Measurements from ENCODE around the gene SRCAP.

The SRCAP gene

GRCh38 chr16:30720086-30720485 is 21.1 kb downstream of the SRCAP start:
- no peak overlapping the region for H3K27ac ChIP-seq (ENCODE audit: insufficient read depth, low read length, poor library complexity, severe bottlenecking)
- H3K36me3 ChIP-seq (ENCODE audit: control insufficient read depth, insufficient read depth, low read length), result peaks cover 88% of the 10 kb centered on the region
- H3K4me3 ChIP-seq (ENCODE audit: insufficient read depth, low read depth, low read length, poor library complexity, severe bottlenecking), result no peak overlapping the region
- H3K9me3 ChIP-seq (ENCODE audit: control insufficient read depth, low read length), result no peaks in the 10 kb centered on the region
- DNase-seq, result no peak
- no peaks in the 10 kb centered on the region for H3K27me3 ChIP-seq (replicated peaks; ENCODE audit: control insufficient read depth, insufficient read depth, low read length, poor library complexity, severe bottlenecking)
- peaks cover 7% of the 10 kb centered on the region for H3K4me1 ChIP-seq (ENCODE audit: control insufficient read depth, insufficient read depth, low read length, poor library complexity, severe bottlenecking)

- H3K9me3 ChIP-seq (ENCODE audit: control insufficient read depth, low read length), result no peaks in the 10 kb centered on the region
- H3K4me3 ChIP-seq (ENCODE audit: insufficient read depth, low read depth, low read length, poor library complexity, severe bottlenecking), result no peak overlapping the region
- no peak for DNase-seq
- H3K36me3 ChIP-seq (ENCODE audit: control insufficient read depth, insufficient read depth, low read length), result peaks cover 92% of the 10 kb centered on the region
- H3K27ac ChIP-seq (ENCODE audit: insufficient read depth, low read length, poor library complexity, severe bottlenecking), result no peak overlapping the region
- H3K4me1 ChIP-seq (ENCODE audit: control insufficient read depth, insufficient read depth, low read length, poor library complexity, severe bottlenecking), result peaks cover 1% of the 10 kb centered on the region
- H3K27me3 ChIP-seq (replicated peaks; ENCODE audit: control insufficient read depth, insufficient read depth, low read length, poor library complexity, severe bottlenecking), result no peaks in the 10 kb centered on the region
Observed at GRCh38 chr16:30720694-30721093, 21.7 kb downstream of the SRCAP start.

DNA sequence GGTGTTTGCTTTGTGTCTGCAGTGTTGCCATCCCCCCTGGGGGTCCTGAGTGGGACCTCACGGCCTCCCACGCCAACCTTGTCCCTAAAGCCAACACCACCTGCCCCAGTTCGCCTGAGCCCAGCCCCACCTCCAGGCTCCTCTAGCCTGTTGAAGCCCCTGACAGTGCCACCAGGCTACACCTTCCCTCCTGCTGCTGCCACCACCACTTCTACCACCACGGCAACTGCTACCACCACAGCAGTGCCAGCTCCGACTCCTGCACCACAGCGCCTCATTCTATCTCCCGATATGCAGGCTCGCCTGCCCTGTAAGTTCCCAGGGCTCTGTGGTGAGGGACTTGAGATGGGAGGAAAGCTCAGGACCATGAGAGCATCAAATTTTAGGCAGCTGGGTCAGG is 22.2 kb downstream of the SRCAP start:
- no peak overlapping the region for H3K4me3 ChIP-seq (ENCODE audit: insufficient read depth, low read depth, low read length, poor library complexity, severe bottlenecking)
- H3K27ac ChIP-seq (ENCODE audit: insufficient read depth, low read length, poor library complexity, severe bottlenecking), result no peak overlapping the region
- no peaks in the 10 kb centered on the region for H3K9me3 ChIP-seq (ENCODE audit: control insufficient read depth, low read length)
- no peak for DNase-seq
- H3K27me3 ChIP-seq (replicated peaks; ENCODE audit: control insufficient read depth, insufficient read depth, low read length, poor library complexity, severe bottlenecking), result no peaks in the 10 kb centered on the region
- peaks cover 92% of the 10 kb centered on the region for H3K36me3 ChIP-seq (ENCODE audit: control insufficient read depth, insufficient read depth, low read length)
- H3K4me1 ChIP-seq (ENCODE audit: control insufficient read depth, insufficient read depth, low read length, poor library complexity, severe bottlenecking), result no peaks in the 10 kb centered on the region

DNA sequence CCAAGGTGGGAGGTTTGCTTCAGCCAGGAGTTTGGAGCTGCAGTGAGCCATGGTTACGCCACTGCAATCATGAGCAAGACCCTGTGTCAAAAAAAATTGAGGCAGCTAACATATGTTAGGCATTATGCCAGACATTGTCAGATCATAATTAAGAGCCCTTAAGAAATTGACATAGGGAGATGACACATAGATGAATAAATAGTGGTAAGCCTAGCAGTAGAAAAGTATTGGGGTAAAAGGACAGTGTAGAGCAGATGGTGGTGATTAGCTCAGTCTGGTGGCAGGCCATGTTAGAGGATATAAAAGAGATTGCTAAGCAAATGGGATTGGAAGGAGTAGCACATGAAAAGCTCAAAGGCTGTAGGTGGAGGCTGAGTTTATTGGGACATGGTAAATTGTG is 22.6 kb downstream of the SRCAP start:
- peaks cover 90% of the 10 kb centered on the region for H3K36me3 ChIP-seq (ENCODE audit: control insufficient read depth, insufficient read depth, low read length)
- H3K9me3 ChIP-seq (ENCODE audit: control insufficient read depth, low read length), result no peaks in the 10 kb centered on the region
- no peaks in the 10 kb centered on the region for H3K27me3 ChIP-seq (replicated peaks; ENCODE audit: control insufficient read depth, insufficient read depth, low read length, poor library complexity, severe bottlenecking)
- no peak for DNase-seq
- no peaks in the 10 kb centered on the region for H3K4me1 ChIP-seq (ENCODE audit: control insufficient read depth, insufficient read depth, low read length, poor library complexity, severe bottlenecking)
- no peak overlapping the region for H3K4me3 ChIP-seq (ENCODE audit: insufficient read depth, low read depth, low read length, poor library complexity, severe bottlenecking)
- H3K27ac ChIP-seq (ENCODE audit: insufficient read depth, low read length, poor library complexity, severe bottlenecking), result no peak overlapping the region

GRCh38 chr16:30722443-30722842 is 23.5 kb downstream of the SRCAP start:
- no peaks in the 10 kb centered on the region for H3K9me3 ChIP-seq (ENCODE audit: control insufficient read depth, low read length)
- no peak for DNase-seq
- no peak overlapping the region for H3K4me3 ChIP-seq (ENCODE audit: insufficient read depth, low read depth, low read length, poor library complexity, severe bottlenecking)
- no peak overlapping the region for H3K27ac ChIP-seq (ENCODE audit: insufficient read depth, low read length, poor library complexity, severe bottlenecking)
- peaks cover 82% of the 10 kb centered on the region for H3K36me3 ChIP-seq (ENCODE audit: control insufficient read depth, insufficient read depth, low read length)
- H3K27me3 ChIP-seq (replicated peaks; ENCODE audit: control insufficient read depth, insufficient read depth, low read length, poor library complexity, severe bottlenecking), result no peaks in the 10 kb centered on the region
- no peaks in the 10 kb centered on the region for H3K4me1 ChIP-seq (ENCODE audit: control insufficient read depth, insufficient read depth, low read length, poor library complexity, severe bottlenecking)

DNA sequence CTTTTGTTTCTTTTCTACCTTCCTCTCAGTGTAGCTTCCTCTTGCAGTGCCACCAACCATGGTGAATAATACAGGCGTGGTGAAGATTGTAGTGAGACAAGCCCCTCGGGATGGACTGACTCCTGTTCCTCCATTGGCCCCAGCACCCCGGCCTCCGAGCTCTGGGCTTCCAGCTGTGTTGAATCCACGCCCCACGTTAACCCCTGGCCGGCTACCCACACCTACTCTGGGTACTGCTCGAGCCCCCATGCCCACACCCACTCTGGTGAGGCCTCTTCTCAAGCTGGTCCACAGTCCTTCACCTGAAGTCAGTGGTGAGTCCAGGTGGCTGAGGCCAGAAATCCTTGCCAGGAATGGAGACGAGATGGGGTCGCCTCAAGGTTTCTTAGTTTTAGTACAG is 23.9 kb downstream of the SRCAP start:
- H3K27me3 ChIP-seq (replicated peaks; ENCODE audit: control insufficient read depth, insufficient read depth, low read length, poor library complexity, severe bottlenecking), result no peaks in the 10 kb centered on the region
- H3K36me3 ChIP-seq (ENCODE audit: control insufficient read depth, insufficient read depth, low read length), result peaks cover 77% of the 10 kb centered on the region
- no peaks in the 10 kb centered on the region for H3K4me1 ChIP-seq (ENCODE audit: control insufficient read depth, insufficient read depth, low read length, poor library complexity, severe bottlenecking)
- DNase-seq, result no peak
- H3K27ac ChIP-seq (ENCODE audit: insufficient read depth, low read length, poor library complexity, severe bottlenecking), result no peak overlapping the region
- no peaks in the 10 kb centered on the region for H3K9me3 ChIP-seq (ENCODE audit: control insufficient read depth, low read length)
- H3K4me3 ChIP-seq (ENCODE audit: insufficient read depth, low read depth, low read length, poor library complexity, severe bottlenecking), result no peak overlapping the region

DNA sequence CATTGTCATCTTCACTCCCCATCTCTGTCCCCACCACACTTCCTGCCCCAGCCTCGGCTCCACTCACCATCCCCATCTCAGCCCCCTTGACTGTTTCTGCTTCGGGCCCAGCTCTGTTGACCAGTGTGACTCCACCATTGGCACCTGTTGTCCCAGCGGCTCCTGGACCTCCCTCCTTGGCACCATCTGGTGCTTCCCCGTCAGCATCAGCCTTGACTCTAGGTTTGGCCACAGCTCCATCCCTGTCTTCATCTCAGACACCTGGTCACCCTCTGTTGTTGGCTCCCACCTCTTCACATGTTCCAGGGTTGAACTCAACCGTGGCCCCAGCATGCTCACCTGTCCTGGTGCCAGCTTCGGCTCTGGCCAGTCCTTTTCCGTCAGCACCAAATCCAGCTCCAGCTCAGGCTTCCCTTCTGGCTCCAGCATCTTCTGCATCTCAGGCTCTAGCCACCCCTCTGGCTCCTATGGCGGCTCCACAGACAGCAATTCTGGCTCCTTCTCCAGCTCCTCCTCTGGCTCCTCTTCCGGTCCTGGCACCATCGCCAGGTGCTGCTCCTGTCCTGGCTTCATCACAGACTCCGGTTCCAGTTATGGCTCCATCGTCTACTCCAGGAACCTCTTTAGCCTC is 24.9 kb downstream of the SRCAP start:
- Histone ChIP-seq H3K36me3 (ENCODE audit: control insufficient read depth, insufficient read depth, low read length) (peaks cover 72% of the 10 kb centered on the region), H3K4me3 (ENCODE audit: insufficient read depth, low read depth, low read length, poor library complexity, severe bottlenecking) (no peak overlapping the region), H3K4me1 (ENCODE audit: control insufficient read depth, insufficient read depth, low read length, poor library complexity, severe bottlenecking) (no peaks in the 10 kb centered on the region), H3K9me3 (ENCODE audit: control insufficient read depth, low read length) (no peaks in the 10 kb centered on the region), H3K27me3 (replicated peaks; ENCODE audit: control insufficient read depth, insufficient read depth, low read length, poor library complexity, severe bottlenecking) (no peaks in the 10 kb centered on the region), H3K27ac (ENCODE audit: insufficient read depth, low read length, poor library complexity, severe bottlenecking) (no peak overlapping the region)
- no peak for DNase-seq

- no peak for DNase-seq
- no peak overlapping the region for H3K4me3 ChIP-seq (ENCODE audit: insufficient read depth, low read depth, low read length, poor library complexity, severe bottlenecking)
- no peaks in the 10 kb centered on the region for H3K9me3 ChIP-seq (ENCODE audit: control insufficient read depth, low read length)
- peaks cover 75% of the 10 kb centered on the region for H3K36me3 ChIP-seq (ENCODE audit: control insufficient read depth, insufficient read depth, low read length)
- no peaks in the 10 kb centered on the region for H3K4me1 ChIP-seq (ENCODE audit: control insufficient read depth, insufficient read depth, low read length, poor library complexity, severe bottlenecking)
- H3K27me3 ChIP-seq (replicated peaks; ENCODE audit: control insufficient read depth, insufficient read depth, low read length, poor library complexity, severe bottlenecking), result no peaks in the 10 kb centered on the region
- H3K27ac ChIP-seq (ENCODE audit: insufficient read depth, low read length, poor library complexity, severe bottlenecking), result no peak overlapping the region
Observed at GRCh38 chr16:30724641-30725417, 25.9 kb downstream of the SRCAP start.

DNA sequence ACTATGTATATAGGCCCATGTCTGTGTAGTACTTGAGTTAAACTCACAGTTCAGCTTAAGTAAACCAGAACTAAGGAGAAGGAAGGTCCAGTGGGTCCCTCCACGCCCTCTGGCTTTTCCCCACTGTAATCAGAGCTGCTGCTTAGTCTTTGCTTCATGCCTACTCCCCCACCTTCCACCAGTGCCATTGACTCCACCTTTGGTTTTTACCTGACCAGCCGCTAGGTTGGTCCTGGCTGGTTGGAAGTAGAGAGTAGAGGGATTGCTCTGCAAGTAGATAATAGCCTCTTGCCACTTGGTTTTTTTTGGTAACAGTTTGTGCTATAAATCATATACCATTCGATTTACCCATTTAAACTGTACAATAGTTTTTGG is 26.4 kb downstream of the SRCAP start:
- Histone ChIP-seq H3K27me3 (replicated peaks; ENCODE audit: control insufficient read depth, insufficient read depth, low read length, poor library complexity, severe bottlenecking) (no peaks in the 10 kb centered on the region), H3K36me3 (ENCODE audit: control insufficient read depth, insufficient read depth, low read length) (peaks cover 75% of the 10 kb centered on the region), H3K4me1 (ENCODE audit: control insufficient read depth, insufficient read depth, low read length, poor library complexity, severe bottlenecking) (no peaks in the 10 kb centered on the region), H3K9me3 (ENCODE audit: control insufficient read depth, low read length) (no peaks in the 10 kb centered on the region), H3K4me3 (ENCODE audit: insufficient read depth, low read depth, low read length, poor library complexity, severe bottlenecking) (no peak overlapping the region), H3K27ac (ENCODE audit: insufficient read depth, low read length, poor library complexity, severe bottlenecking) (no peak overlapping the region)
- no peak for DNase-seq

DNA sequence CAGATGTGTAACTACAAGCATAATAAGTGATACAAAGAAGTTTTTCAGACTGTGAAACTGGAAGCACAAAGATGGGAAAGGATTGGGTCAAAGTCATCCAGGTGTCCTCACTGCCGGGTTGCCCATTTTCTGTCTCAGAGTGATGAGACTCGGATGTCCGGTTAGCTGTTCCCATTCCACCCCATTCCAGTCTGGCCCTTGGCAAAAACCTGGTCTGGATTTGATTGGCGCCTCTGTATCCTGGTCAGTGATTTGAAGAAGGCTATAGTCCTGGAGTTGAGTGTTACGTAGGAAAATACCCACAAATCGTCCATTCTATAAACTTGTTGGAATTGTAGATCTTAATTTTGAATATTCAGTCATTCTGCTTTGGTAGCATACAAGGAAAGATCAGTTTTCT is 29.4 kb downstream of the SRCAP start:
- H3K4me1 ChIP-seq (ENCODE audit: control insufficient read depth, insufficient read depth, low read length, poor library complexity, severe bottlenecking), result no peaks in the 10 kb centered on the region
- no peak for DNase-seq
- no peaks in the 10 kb centered on the region for H3K27me3 ChIP-seq (replicated peaks; ENCODE audit: control insufficient read depth, insufficient read depth, low read length, poor library complexity, severe bottlenecking)
- peaks cover 63% of the 10 kb centered on the region for H3K36me3 ChIP-seq (ENCODE audit: control insufficient read depth, insufficient read depth, low read length)
- H3K4me3 ChIP-seq (ENCODE audit: insufficient read depth, low read depth, low read length, poor library complexity, severe bottlenecking), result no peak overlapping the region
- no peak overlapping the region for H3K27ac ChIP-seq (ENCODE audit: insufficient read depth, low read length, poor library complexity, severe bottlenecking)
- H3K9me3 ChIP-seq (ENCODE audit: control insufficient read depth, low read length), result no peaks in the 10 kb centered on the region

All from effector memory CD4-positive, alpha-beta T cell (primary cell).